Measurements from ENCODE around the gene TSPAN13. TPM values are rescaled to one million over a fixed set of nuclear protein-coding genes. Genes with fewer than 3 reads are reported as not detected.
A peak's percentile ranks its signal among the peaks of the same experiment; 100 is the strongest.

TSPAN13 gene
- polyA plus RNA-seq, 2 of the 4 experiments (the other 2 are of a cell fraction) = 9.6 to 40.7 TPM

GRCh38 chr7:16708511-16708910, 45.0 kb upstream of the TSPAN13 start:
- DNase-seq (ENCODE audit: low read depth in 1 of 2, low spot score in 1 of 2) = no peak
- ATAC-seq = no peak
- Histone ChIP-seq H3K9me3 (no peaks in the 10 kb centered on the region), H3K4me3 (no peak overlapping the region), H3K4me2 (no peak overlapping the region), H3K4me1 (peaks cover 10% of the 10 kb centered on the region), H3K27ac (no peak overlapping the region)
- FAIRE-seq = no peak
- POLR2A ChIA-PET = no interaction called here
- TF ChIP-seq ZFP36 (IDR thresholded peaks at IDR 0.05; ENCODE audit: borderline replicate concordance, partially characterized antibody) (no peak), HOXB13 (CRISPR knock-in tag; IDR thresholded peaks at IDR 0.05; ENCODE audit: low read depth) (no peak), CBX8 (IDR thresholded peaks at IDR 0.05) (no peak), CTCF (IDR thresholded peaks at IDR 0.05) (no peak), CHD2 (IDR thresholded peaks at IDR 0.05; ENCODE audit: low read length, partially characterized antibody) (no peak), MYC (IDR thresholded peaks at IDR 0.05; ENCODE audit: borderline replicate concordance, low read length) (no peak), ZC3H11A (IDR thresholded peaks at IDR 0.05) (no peak), CEBPB (IDR thresholded peaks at IDR 0.05) (no peak), FOSB (CRISPR knock-in tag; IDR thresholded peaks at IDR 0.05) (no peak), NFE2L2 (conservative IDR thresholded peaks at IDR 0.05; ENCODE audit: low read length) (no peak), EP300 (IDR thresholded peaks at IDR 0.05) (no peak), NR3C1 (IDR thresholded peaks at IDR 0.05) (no peak)
- TF ChIP-seq, protein P1, sequence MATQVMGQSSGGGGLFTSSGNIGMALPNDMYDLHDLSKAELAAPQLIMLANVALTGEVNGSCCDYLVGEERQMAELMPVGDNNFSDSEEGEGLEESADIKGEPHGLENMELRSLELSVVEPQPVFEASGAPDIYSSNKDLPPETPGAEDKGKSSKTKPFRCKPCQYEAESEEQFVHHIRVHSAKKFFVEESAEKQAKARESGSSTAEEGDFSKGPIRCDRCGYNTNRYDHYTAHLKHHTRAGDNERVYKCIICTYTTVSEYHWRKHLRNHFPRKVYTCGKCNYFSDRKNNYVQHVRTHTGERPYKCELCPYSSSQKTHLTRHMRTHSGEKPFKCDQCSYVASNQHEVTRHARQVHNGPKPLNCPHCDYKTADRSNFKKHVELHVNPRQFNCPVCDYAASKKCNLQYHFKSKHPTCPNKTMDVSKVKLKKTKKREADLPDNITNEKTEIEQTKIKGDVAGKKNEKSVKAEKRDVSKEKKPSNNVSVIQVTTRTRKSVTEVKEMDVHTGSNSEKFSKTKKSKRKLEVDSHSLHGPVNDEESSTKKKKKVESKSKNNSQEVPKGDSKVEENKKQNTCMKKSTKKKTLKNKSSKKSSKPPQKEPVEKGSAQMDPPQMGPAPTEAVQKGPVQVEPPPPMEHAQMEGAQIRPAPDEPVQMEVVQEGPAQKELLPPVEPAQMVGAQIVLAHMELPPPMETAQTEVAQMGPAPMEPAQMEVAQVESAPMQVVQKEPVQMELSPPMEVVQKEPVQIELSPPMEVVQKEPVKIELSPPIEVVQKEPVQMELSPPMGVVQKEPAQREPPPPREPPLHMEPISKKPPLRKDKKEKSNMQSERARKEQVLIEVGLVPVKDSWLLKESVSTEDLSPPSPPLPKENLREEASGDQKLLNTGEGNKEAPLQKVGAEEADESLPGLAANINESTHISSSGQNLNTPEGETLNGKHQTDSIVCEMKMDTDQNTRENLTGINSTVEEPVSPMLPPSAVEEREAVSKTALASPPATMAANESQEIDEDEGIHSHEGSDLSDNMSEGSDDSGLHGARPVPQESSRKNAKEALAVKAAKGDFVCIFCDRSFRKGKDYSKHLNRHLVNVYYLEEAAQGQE (IDR thresholded peaks at IDR 0.05) = no peak
- TF ChIP-seq, protein P2, sequence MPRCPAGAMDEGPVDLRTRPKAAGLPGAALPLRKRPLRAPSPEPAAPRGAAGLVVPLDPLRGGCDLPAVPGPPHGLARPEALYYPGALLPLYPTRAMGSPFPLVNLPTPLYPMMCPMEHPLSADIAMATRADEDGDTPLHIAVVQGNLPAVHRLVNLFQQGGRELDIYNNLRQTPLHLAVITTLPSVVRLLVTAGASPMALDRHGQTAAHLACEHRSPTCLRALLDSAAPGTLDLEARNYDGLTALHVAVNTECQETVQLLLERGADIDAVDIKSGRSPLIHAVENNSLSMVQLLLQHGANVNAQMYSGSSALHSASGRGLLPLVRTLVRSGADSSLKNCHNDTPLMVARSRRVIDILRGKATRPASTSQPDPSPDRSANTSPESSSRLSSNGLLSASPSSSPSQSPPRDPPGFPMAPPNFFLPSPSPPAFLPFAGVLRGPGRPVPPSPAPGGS (IDR thresholded peaks at IDR 0.05) = no peak
- TF ChIP-seq, protein P3, sequence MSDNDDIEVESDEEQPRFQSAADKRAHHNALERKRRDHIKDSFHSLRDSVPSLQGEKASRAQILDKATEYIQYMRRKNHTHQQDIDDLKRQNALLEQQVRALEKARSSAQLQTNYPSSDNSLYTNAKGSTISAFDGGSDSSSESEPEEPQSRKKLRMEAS (IDR thresholded peaks at IDR 0.05) = no peak
- CTCF ChIA-PET = no interaction called here
- 89% methylated on average over 4 of the region's 4 CpGs for WGBS (ENCODE audit: missing lambda C conversion rate)

GRCh38 chr7:16708980-16709379, 44.6 kb upstream of the TSPAN13 start:
- ChIA-PET POLR2A (no interaction called here), CTCF (no interaction called here)
- no peak overlapping the region for H3K27ac ChIP-seq
- H3K4me2 ChIP-seq = no peak overlapping the region
- peaks cover 10% of the 10 kb centered on the region for H3K4me1 ChIP-seq
- TF ChIP-seq FOSL2 (IDR thresholded peaks at IDR 0.05) = no peak
- peak; percentile 33; the same call in 1 of the 2 replicates for TF ChIP-seq FOSL2 (CRISPR knock-in tag; IDR thresholded peaks at IDR 0.05)
- no peak for TF ChIP-seq HOXA7 (CRISPR knock-in tag; IDR thresholded peaks at IDR 0.05)
- no peak for TF ChIP-seq JUNB (IDR thresholded peaks at IDR 0.05)
- TF ChIP-seq RNF2 (IDR thresholded peaks at IDR 0.05; ENCODE audit: borderline replicate concordance, low read depth) = no peak
- no peaks in the 10 kb centered on the region for H3K9me3 ChIP-seq
- no peak overlapping the region for H3K4me3 ChIP-seq
- peak; percentile 78 to 87 for ATAC-seq
- no peak for FAIRE-seq
- peak in 1 of 2 experiments; percentile 76 for DNase-seq (ENCODE audit: low read depth in 1 of 2, low spot score in 1 of 2)
- WGBS (ENCODE audit: missing lambda C conversion rate) = 61% methylated on average over 3 of the region's 3 CpGs

Data from A549 (cell line).